Omental fat pad (tissue), 4 donors: ENCODE measurements around the gene PARK7. TPM values are rescaled to one million over a fixed set of nuclear protein-coding genes. Genes with fewer than 3 reads are reported as not detected.

Experiments used
- ATAC-seq: fragments of 150-250 bp; one replicate; pipeline ENCODE4 v1.9.1; 2016; ENCODE audit warnings: mild to moderate bottlenecking, moderate library complexity; ENCODE audit not compliant: low FRiP score
- DNase-seq: peaks from one replicate; pipeline ENCODE4 v3.0.0-alpha.2; 2019; ENCODE audit warnings: low spot score
- total RNA-seq, 4 donors: library from RNA; depleted of rRNA; stranded (reverse); fragments of >200 nt; gene quantifications; one replicate each; pipeline ENCODE4 v1.1.0, GENCODE V29; 2016
- TF ChIP-seq, protein P1 (sequence below), 3 donors: fragments of 450-650 bp; IDR thresholded peaks; one replicate each; pipeline ENCODE4 v1.5.1; 2016 to 2017; ENCODE audit warnings: antibody characterized with exemption in 3 of 3, mild to moderate bottlenecking in 3 of 3, moderate library complexity in 2 of 3

Gene PARK7
- total RNA-seq, 4 donors from 2014 or later = 151 to 260 (median 216) TPM

DNA sequence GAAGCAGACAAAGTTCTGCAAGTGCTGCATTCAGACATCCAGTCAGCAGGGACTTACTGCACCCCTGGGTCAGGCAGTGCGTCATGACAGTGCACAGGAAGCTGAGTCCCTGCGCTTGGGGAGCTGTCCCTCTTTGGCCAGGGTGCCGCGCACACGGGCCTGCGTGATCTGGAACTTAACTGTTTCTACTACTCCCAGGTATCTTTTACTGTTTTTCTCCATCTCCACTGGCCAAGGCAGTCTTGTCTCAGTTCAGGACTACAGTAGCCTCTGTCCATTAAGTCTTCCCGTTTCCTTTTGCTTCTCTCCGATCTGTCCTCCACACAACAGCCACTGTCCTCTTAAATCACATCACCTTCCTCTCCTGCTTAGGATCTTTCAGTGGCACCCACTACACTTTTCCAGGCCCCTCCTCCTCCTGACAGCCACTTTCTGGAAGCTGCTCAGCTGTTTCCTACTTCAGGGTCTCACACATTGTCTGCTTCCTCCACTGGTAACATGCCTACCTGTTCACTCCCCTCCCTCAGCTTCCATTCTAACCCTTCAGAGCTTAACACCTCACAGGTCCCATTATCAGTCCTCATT is 48.7 kb downstream of the PARK7 start:
- DNase-seq (no peak), ATAC-seq (no peak)
- TF ChIP-seq, protein P1, sequence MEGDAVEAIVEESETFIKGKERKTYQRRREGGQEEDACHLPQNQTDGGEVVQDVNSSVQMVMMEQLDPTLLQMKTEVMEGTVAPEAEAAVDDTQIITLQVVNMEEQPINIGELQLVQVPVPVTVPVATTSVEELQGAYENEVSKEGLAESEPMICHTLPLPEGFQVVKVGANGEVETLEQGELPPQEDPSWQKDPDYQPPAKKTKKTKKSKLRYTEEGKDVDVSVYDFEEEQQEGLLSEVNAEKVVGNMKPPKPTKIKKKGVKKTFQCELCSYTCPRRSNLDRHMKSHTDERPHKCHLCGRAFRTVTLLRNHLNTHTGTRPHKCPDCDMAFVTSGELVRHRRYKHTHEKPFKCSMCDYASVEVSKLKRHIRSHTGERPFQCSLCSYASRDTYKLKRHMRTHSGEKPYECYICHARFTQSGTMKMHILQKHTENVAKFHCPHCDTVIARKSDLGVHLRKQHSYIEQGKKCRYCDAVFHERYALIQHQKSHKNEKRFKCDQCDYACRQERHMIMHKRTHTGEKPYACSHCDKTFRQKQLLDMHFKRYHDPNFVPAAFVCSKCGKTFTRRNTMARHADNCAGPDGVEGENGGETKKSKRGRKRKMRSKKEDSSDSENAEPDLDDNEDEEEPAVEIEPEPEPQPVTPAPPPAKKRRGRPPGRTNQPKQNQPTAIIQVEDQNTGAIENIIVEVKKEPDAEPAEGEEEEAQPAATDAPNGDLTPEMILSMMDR (IDR thresholded peaks at IDR 0.05) = no peak

GRCh38 chr1:8011016-8011415 is 49.5 kb downstream of the PARK7 start:
- ATAC-seq = no peak
- TF ChIP-seq, protein P1 (IDR thresholded peaks at IDR 0.05) = no peak
- no peak for DNase-seq

GRCh38 chr1:8011923-8012858 is 50.7 kb downstream of the PARK7 start:
- ATAC-seq (no peak), DNase-seq (no peak)
- TF ChIP-seq, protein P1 (IDR thresholded peaks at IDR 0.05) = no peak

- no peak for DNase-seq
- TF ChIP-seq, protein P1 (IDR thresholded peaks at IDR 0.05) = no peak
- ATAC-seq = no peak
These were observed 51.4 kb downstream of the PARK7 start for GRCh38 chr1:8012955-8013354.

- ATAC-seq = no peak
- DNase-seq = no peak
- TF ChIP-seq, protein P1 (IDR thresholded peaks at IDR 0.05) = no peak
These were observed 51.9 kb downstream of the PARK7 start for GRCh38 chr1:8013399-8013798.

- no peak for ATAC-seq
- TF ChIP-seq, protein P1 (IDR thresholded peaks at IDR 0.05) = no peak
- no peak for DNase-seq
These were observed 52.3 kb downstream of the PARK7 start for GRCh38 chr1:8013800-8014199.
